ENCODE data around the gene CCDC92B.

- TF ChIP-seq CTCF (IDR thresholded peaks at IDR 0.05; ENCODE audit: low read depth, low read length, poor library complexity, severe bottlenecking), result no peak
- no peak for TF ChIP-seq EZH2phosphoT487 (IDR thresholded peaks at IDR 0.05; ENCODE audit: borderline replicate concordance, low read length)
Measured at GRCh38 chr17:2730764-2731353, 18.6 kb downstream of the CCDC92B start.

Data from DOHH2 (cell line).